Loucy (cell line): ENCODE data around the gene RMND5A.

Experiments used
- H2AFZ ChIP-seq: fragments of 200-600 bp; sonication (generic); 2 replicates; pipeline ENCODE4 v1.6.0; 2016; ENCODE audit warnings: antibody characterized with exemption, mild to moderate bottlenecking, low read length, moderate library complexity
- H3F3A ChIP-seq: fragments of 200-600 bp; 2 replicates; pipeline ENCODE4 v1.6.0; 2016; ENCODE audit warnings: antibody characterized with exemption, low read depth, mild to moderate bottlenecking
- H3K27me3 ChIP-seq: fragments of 200-600 bp; sonication (generic); 2 replicates; pipeline ENCODE4 v1.6.1; 2014; ENCODE audit warnings: low read length, mild to moderate bottlenecking; ENCODE audit not compliant: insufficient read depth, poor library complexity, severe bottlenecking
- H3K36me3 ChIP-seq: fragments of 200-600 bp; sonication (generic); 2 replicates; pipeline ENCODE4 v1.6.1; 2016; ENCODE audit warnings: low read length; ENCODE audit not compliant: insufficient read depth
- H3K4me1 ChIP-seq: fragments of 200-600 bp; sonication (generic); 2 replicates; pipeline ENCODE4 v1.5.1; 2014; ENCODE audit warnings: low read length, mild to moderate bottlenecking; ENCODE audit not compliant: insufficient read depth, poor library complexity, severe bottlenecking
- H3K4me2 ChIP-seq: fragments of 200-600 bp; sonication (generic); 2 replicates; pipeline ENCODE4 v1.6.0; 2014; ENCODE audit warnings: antibody characterized with exemption, low read length, low read depth, mild to moderate bottlenecking; ENCODE audit not compliant: poor library complexity, severe bottlenecking
- H3K4me3 ChIP-seq: fragments of 200-600 bp; sonication (generic); 2 replicates; pipeline ENCODE4 v1.5.1; 2014; ENCODE audit warnings: low read length, mild to moderate bottlenecking, mixed read lengths; ENCODE audit not compliant: poor library complexity, severe bottlenecking
- H3K79me2 ChIP-seq: fragments of 200-600 bp; sonication (generic); 2 replicates; pipeline ENCODE4 v1.6.1; 2014; ENCODE audit warnings: low read length; ENCODE audit not compliant: insufficient read depth
- H3K9ac ChIP-seq: fragments of 200-600 bp; sonication (generic); 2 replicates; pipeline ENCODE4 v1.6.0; 2014; ENCODE audit warnings: mild to moderate bottlenecking, low read depth, low read length, moderate library complexity; ENCODE audit not compliant: poor library complexity, severe bottlenecking
- H3K9me2 ChIP-seq: fragments of 200-600 bp; sonication (generic); replicated peaks from 2 replicates; pipeline ENCODE4 v1.6.1; 2016; ENCODE audit warnings: low read depth, low read length, mixed read lengths
- H3K9me3 ChIP-seq: fragments of 200-600 bp; sonication (generic); 2 replicates; pipeline ENCODE4 v1.6.1; 2014; ENCODE audit warnings: mild to moderate bottlenecking, antibody characterized with exemption, low read length, low read depth; ENCODE audit not compliant: insufficient read depth
- H4K20me1 ChIP-seq: fragments of 200-600 bp; sonication (generic); 2 replicates; pipeline ENCODE4 v1.6.0; 2014; ENCODE audit warnings: antibody characterized with exemption, low read length, mild to moderate bottlenecking; ENCODE audit not compliant: insufficient read depth, poor library complexity, severe bottlenecking
- CTCF ChIP-seq: fragments of 200-600 bp; sonication (generic); conservative IDR thresholded peaks from 2 replicates; pipeline ENCODE4 v1.5.1; 2014; ENCODE audit warnings: mild to moderate bottlenecking, antibody characterized with exemption, low read length
- EZH2phosphoT487 ChIP-seq: fragments of 200-600 bp; IDR thresholded peaks from 2 replicates; pipeline ENCODE4 v1.6.1; 2018; ENCODE audit warnings: antibody characterized with exemption, mild to moderate bottlenecking, moderate library complexity, borderline replicate concordance

Gene RMND5A

GRCh38 chr2:86809481-86810121 is 89.5 kb downstream of the RMND5A start:
- Histone ChIP-seq H3K36me3 (no peaks in the 10 kb centered on the region), H3K4me1 (peaks cover 7% of the 10 kb centered on the region), H3K9me2 (no peaks in the 10 kb centered on the region), H3F3A (no peaks in the 10 kb centered on the region), H3K27me3 (no peaks in the 10 kb centered on the region), H3K4me2 (no peak overlapping the region), H3K79me2 (no peaks in the 10 kb centered on the region), H3K4me3 (no peak overlapping the region), H3K9me3 (no peaks in the 10 kb centered on the region), H2AFZ (no peak overlapping the region), H4K20me1 (no peaks in the 10 kb centered on the region), H3K9ac (no peak overlapping the region)
- no peak for TF ChIP-seq CTCF
- no peak for TF ChIP-seq EZH2phosphoT487

GRCh38 chr2:86815611-86816010 is 95.5 kb downstream of the RMND5A start:
- no peaks in the 10 kb centered on the region for H3K36me3 ChIP-seq
- TF ChIP-seq CTCF: no peak
- TF ChIP-seq EZH2phosphoT487: no peak
- no peak overlapping the region for H3K9ac ChIP-seq
- H3K9me3 ChIP-seq: no peaks in the 10 kb centered on the region
- H3K4me2 ChIP-seq: no peak overlapping the region
- H3K4me1 ChIP-seq: no peaks in the 10 kb centered on the region
- no peaks in the 10 kb centered on the region for H3K9me2 ChIP-seq
- H3K27me3 ChIP-seq: no peaks in the 10 kb centered on the region
- H3K79me2 ChIP-seq: no peaks in the 10 kb centered on the region
- H2AFZ ChIP-seq: no peak overlapping the region
- no peaks in the 10 kb centered on the region for H3F3A ChIP-seq
- H4K20me1 ChIP-seq: no peaks in the 10 kb centered on the region
- no peak overlapping the region for H3K4me3 ChIP-seq

- no peak overlapping the region for H3K4me3 ChIP-seq
- H3K36me3 ChIP-seq: no peaks in the 10 kb centered on the region
- TF ChIP-seq EZH2phosphoT487: no peak
- TF ChIP-seq CTCF: no peak
- no peaks in the 10 kb centered on the region for H3K9me2 ChIP-seq
- H3K9ac ChIP-seq: no peak overlapping the region
- no peaks in the 10 kb centered on the region for H3K9me3 ChIP-seq
- no peaks in the 10 kb centered on the region for H4K20me1 ChIP-seq
- no peaks in the 10 kb centered on the region for H3K27me3 ChIP-seq
- H3K4me2 ChIP-seq: no peak overlapping the region
- H3K4me1 ChIP-seq: no peaks in the 10 kb centered on the region
- no peaks in the 10 kb centered on the region for H3K79me2 ChIP-seq
- no peaks in the 10 kb centered on the region for H3F3A ChIP-seq
- H2AFZ ChIP-seq: no peak overlapping the region
These were observed 98.2 kb downstream of the RMND5A start for GRCh38 chr2:86818114-86818801.
